Measurements from ENCODE around the gene AFAP1L1.

Gene AFAP1L1

GRCh38 chr5:149309354-149309753 is 37.7 kb downstream of the AFAP1L1 start:
- Histone ChIP-seq H2AFZ (ENCODE audit: low read depth, low read length) (no peak overlapping the region), H2BK120ac (ENCODE audit: low read depth, low read length) (no peak overlapping the region), H3K27me3 (ENCODE audit: control insufficient read depth in 1 of 2, insufficient read depth in 1 of 2, low read length in 2 of 2) (no peaks in the 10 kb centered on the region), H2AK5ac (ENCODE audit: low read length, severe bottlenecking) (no peak overlapping the region), H3K9me3 (ENCODE audit: control insufficient read depth, low read length) (no peaks in the 10 kb centered on the region), H3K23ac (ENCODE audit: low read length in 2 of 2) (no peak overlapping the region), H3K14ac (ENCODE audit: low read length in 2 of 2) (no peak overlapping the region), H3K9ac (ENCODE audit: low read length) (no peak overlapping the region), H3K27ac (ENCODE audit: low read length, poor library complexity, severe bottlenecking) (no peak overlapping the region), H3K18ac (ENCODE audit: low read depth in 1 of 2, low read length in 2 of 2) (no peak overlapping the region), H4K8ac (ENCODE audit: low read length) (no peak overlapping the region), H3K4me3 (ENCODE audit: insufficient read depth in 1 of 2, low read depth in 1 of 2, low read length in 2 of 2) (no peak overlapping the region), H3K4ac (ENCODE audit: low read depth in 1 of 2, low read length in 2 of 2) (no peak overlapping the region), H2BK15ac (ENCODE audit: low read depth, poor library complexity, severe bottlenecking) (no peak overlapping the region), H2BK12ac (ENCODE audit: low read length in 2 of 2) (no peak overlapping the region), H4K91ac (ENCODE audit: low read length) (no peak overlapping the region), H3K4me1 (ENCODE audit: control insufficient read depth, insufficient read depth, low read depth, low read length) (peaks cover 10% of the 10 kb centered on the region), H3K36me3 (ENCODE audit: control insufficient read depth in 1 of 2, insufficient read depth in 2 of 2, low read depth in 1 of 2, low read length in 2 of 2) (peaks cover 27 to 45% of the 10 kb centered on the region in 2 experiments), H3K4me2 (ENCODE audit: low read length, poor library complexity, severe bottlenecking) (no peak overlapping the region), H2BK5ac (ENCODE audit: low read depth, low read length, poor library complexity, severe bottlenecking) (no peak overlapping the region), H3K79me1 (replicated peaks; ENCODE audit: low read length, poor library complexity, severe bottlenecking) (no peaks in the 10 kb centered on the region)
- no peak for DNase-seq
- 96% methylated on average over 5 of the region's 6 CpGs for WGBS

- peaks cover 22 to 38% of the 10 kb centered on the region in 2 experiments for H3K36me3 ChIP-seq (ENCODE audit: control insufficient read depth in 1 of 2, insufficient read depth in 2 of 2, low read depth in 1 of 2, low read length in 2 of 2)
- no peak overlapping the region for H2AFZ ChIP-seq (ENCODE audit: low read depth, low read length)
- H2BK120ac ChIP-seq (ENCODE audit: low read depth, low read length) = no peak overlapping the region
- H3K4me1 ChIP-seq (ENCODE audit: control insufficient read depth, insufficient read depth, low read depth, low read length) = peaks cover 10% of the 10 kb centered on the region
- no peak overlapping the region for H2BK5ac ChIP-seq (ENCODE audit: low read depth, low read length, poor library complexity, severe bottlenecking)
- H2BK12ac ChIP-seq (ENCODE audit: low read length in 2 of 2) = no peak overlapping the region
- H3K4me2 ChIP-seq (ENCODE audit: low read length, poor library complexity, severe bottlenecking) = no peak overlapping the region
- H4K8ac ChIP-seq (ENCODE audit: low read length) = no peak overlapping the region
- H3K27ac ChIP-seq (ENCODE audit: low read length, poor library complexity, severe bottlenecking) = no peak overlapping the region
- H4K91ac ChIP-seq (ENCODE audit: low read length) = no peak overlapping the region
- no peak overlapping the region for H3K4ac ChIP-seq (ENCODE audit: low read depth in 1 of 2, low read length in 2 of 2)
- H3K4me3 ChIP-seq (ENCODE audit: insufficient read depth in 1 of 2, low read depth in 1 of 2, low read length in 2 of 2) = no peak overlapping the region
- no peaks in the 10 kb centered on the region for H3K79me1 ChIP-seq (replicated peaks; ENCODE audit: low read length, poor library complexity, severe bottlenecking)
- no peak overlapping the region for H3K9ac ChIP-seq (ENCODE audit: low read length)
- H3K23ac ChIP-seq (ENCODE audit: low read length in 2 of 2) = no peak overlapping the region
- H2BK15ac ChIP-seq (ENCODE audit: low read depth, poor library complexity, severe bottlenecking) = no peak overlapping the region
- no peaks in the 10 kb centered on the region for H3K27me3 ChIP-seq (ENCODE audit: control insufficient read depth in 1 of 2, insufficient read depth in 1 of 2, low read length in 2 of 2)
- no peak for DNase-seq
- H3K9me3 ChIP-seq (ENCODE audit: control insufficient read depth, low read length) = no peaks in the 10 kb centered on the region
- H3K18ac ChIP-seq (ENCODE audit: low read depth in 1 of 2, low read length in 2 of 2) = no peak overlapping the region
- H3K14ac ChIP-seq (ENCODE audit: low read length in 2 of 2) = no peak overlapping the region
- WGBS = 98% methylated on average over 4 of the region's 4 CpGs
- no peak overlapping the region for H2AK5ac ChIP-seq (ENCODE audit: low read length, severe bottlenecking)
Observed at GRCh38 chr5:149310488-149310887, 38.8 kb downstream of the AFAP1L1 start.

- H3K27me3 ChIP-seq (ENCODE audit: control insufficient read depth in 1 of 2, insufficient read depth in 1 of 2, low read length in 2 of 2) = no peaks in the 10 kb centered on the region
- H3K4me3 ChIP-seq (ENCODE audit: insufficient read depth in 1 of 2, low read depth in 1 of 2, low read length in 2 of 2) = no peak overlapping the region
- no peaks in the 10 kb centered on the region for H3K9me3 ChIP-seq (ENCODE audit: control insufficient read depth, low read length)
- H3K4me1 ChIP-seq (ENCODE audit: control insufficient read depth, insufficient read depth, low read depth, low read length) = peaks cover 10% of the 10 kb centered on the region
- no peak overlapping the region for H2BK5ac ChIP-seq (ENCODE audit: low read depth, low read length, poor library complexity, severe bottlenecking)
- H3K4ac ChIP-seq (ENCODE audit: low read depth in 1 of 2, low read length in 2 of 2) = no peak overlapping the region
- H3K18ac ChIP-seq (ENCODE audit: low read depth in 1 of 2, low read length in 2 of 2) = peak overlapping the region in 1 of 2 experiments; percentile 25
- H3K27ac ChIP-seq (ENCODE audit: low read length, poor library complexity, severe bottlenecking) = no peak overlapping the region
- H3K9ac ChIP-seq (ENCODE audit: low read length) = no peak overlapping the region
- no peaks in the 10 kb centered on the region for H3K79me1 ChIP-seq (replicated peaks; ENCODE audit: low read length, poor library complexity, severe bottlenecking)
- H2BK120ac ChIP-seq (ENCODE audit: low read depth, low read length) = no peak overlapping the region
- H4K91ac ChIP-seq (ENCODE audit: low read length) = no peak overlapping the region
- peak; percentile 73 for DNase-seq
- H3K36me3 ChIP-seq (ENCODE audit: control insufficient read depth in 1 of 2, insufficient read depth in 2 of 2, low read depth in 1 of 2, low read length in 2 of 2) = peaks cover 21 to 34% of the 10 kb centered on the region in 2 experiments
- H3K14ac ChIP-seq (ENCODE audit: low read length in 2 of 2) = no peak overlapping the region
- no peak overlapping the region for H3K23ac ChIP-seq (ENCODE audit: low read length in 2 of 2)
- H2BK15ac ChIP-seq (ENCODE audit: low read depth, poor library complexity, severe bottlenecking) = no peak overlapping the region
- no peak overlapping the region for H3K4me2 ChIP-seq (ENCODE audit: low read length, poor library complexity, severe bottlenecking)
- no peak overlapping the region for H4K8ac ChIP-seq (ENCODE audit: low read length)
- H2AFZ ChIP-seq (ENCODE audit: low read depth, low read length) = no peak overlapping the region
- H2AK5ac ChIP-seq (ENCODE audit: low read length, severe bottlenecking) = no peak overlapping the region
- H2BK12ac ChIP-seq (ENCODE audit: low read length in 2 of 2) = no peak overlapping the region
- 79% methylated on average over 10 of the region's 10 CpGs for WGBS
Observed at GRCh38 chr5:149310947-149311658, 39.4 kb downstream of the AFAP1L1 start.

GRCh38 chr5:149313151-149313841 is 41.6 kb downstream of the AFAP1L1 start:
- no peak overlapping the region for H3K27ac ChIP-seq (ENCODE audit: low read length, poor library complexity, severe bottlenecking)
- WGBS = 93% methylated on average over 6 of the region's 6 CpGs

More at GRCh38 chr5:149313151-149313841, 41.6 kb downstream of the AFAP1L1 start:
- Histone ChIP-seq H3K36me3 (ENCODE audit: control insufficient read depth in 1 of 2, insufficient read depth in 2 of 2, low read depth in 1 of 2, low read length in 2 of 2) (peaks cover 13 to 24% of the 10 kb centered on the region in 2 experiments), H2BK5ac (ENCODE audit: low read depth, low read length, poor library complexity, severe bottlenecking) (no peak overlapping the region), H3K4me3 (ENCODE audit: insufficient read depth in 1 of 2, low read depth in 1 of 2, low read length in 2 of 2) (no peak overlapping the region), H3K9me3 (ENCODE audit: control insufficient read depth, low read length) (no peaks in the 10 kb centered on the region), H3K79me1 (replicated peaks; ENCODE audit: low read length, poor library complexity, severe bottlenecking) (no peaks in the 10 kb centered on the region), H2AK5ac (ENCODE audit: low read length, severe bottlenecking) (no peak overlapping the region), H3K4ac (ENCODE audit: low read depth in 1 of 2, low read length in 2 of 2) (no peak overlapping the region), H2BK12ac (ENCODE audit: low read length in 2 of 2) (no peak overlapping the region), H3K4me1 (ENCODE audit: control insufficient read depth, insufficient read depth, low read depth, low read length) (peaks cover 7% of the 10 kb centered on the region), H3K23ac (ENCODE audit: low read length in 2 of 2) (no peak overlapping the region), H3K9ac (ENCODE audit: low read length) (no peak overlapping the region), H2AFZ (ENCODE audit: low read depth, low read length) (no peak overlapping the region), H3K4me2 (ENCODE audit: low read length, poor library complexity, severe bottlenecking) (no peak overlapping the region), H3K27me3 (ENCODE audit: control insufficient read depth in 1 of 2, insufficient read depth in 1 of 2, low read length in 2 of 2) (no peaks in the 10 kb centered on the region), H4K8ac (ENCODE audit: low read length) (no peak overlapping the region), H3K14ac (ENCODE audit: low read length in 2 of 2) (no peak overlapping the region), H2BK120ac (ENCODE audit: low read depth, low read length) (no peak overlapping the region), H3K18ac (ENCODE audit: low read depth in 1 of 2, low read length in 2 of 2) (no peak overlapping the region), H4K91ac (ENCODE audit: low read length) (no peak overlapping the region), H2BK15ac (ENCODE audit: low read depth, poor library complexity, severe bottlenecking) (no peak overlapping the region)
- DNase-seq = no peak
